K562 (cell line): ENCODE measurements around the gene ARHGEF4. TPM values are rescaled to one million over a fixed set of nuclear protein-coding genes. Genes with fewer than 3 reads are reported as not detected.

ENCODE experiments used
- ATAC-seq: fragments of 200-7000 bp; cut with Tn5 transposase; 3 replicates; pipeline ENCODE4 v1.9.1; 2020; ENCODE audit warnings: moderate library complexity
- BruUV-seq: library from RNA; stranded (reverse); fragments of 400-500 nt; replicated peaks from 2 replicates; lab custom pipeline; 2021; lab: Mats Ljungman, UMichigan
- CTCF ChIA-PET: fragments of 300-600 bp; formaldehyde crosslinking; extraction: SDS; loops from one replicate; lab custom pipeline; 2021; ENCODE audit warnings: low intra/inter-chr PET ratio; lab: Yijun Ruan, JAX
- POLR2A ChIA-PET: fragments of 300-600, 350-650 bp; sonication (Branson Sonifier 250); formaldehyde crosslinking; extraction: SDS; loops from one replicate; lab custom pipeline; 2021; ENCODE audit warnings: antibody characterized with exemption, inconsistent platforms; lab: Yijun Ruan, JAX
- DNase-seq, 4 experiments: peaks; one replicate each; pipeline versions ENCODE4 v3.0.0 to v3.0.0-alpha.2; 2011 to 2018; ENCODE audit warnings: low spot score in 3 of 4, mixed read lengths in 3 of 4; ENCODE audit errors: extremely low read depth in 1 of 4
- FAIRE-seq: peaks from 2 replicates; lab custom pipeline; 2011; peaks lifted over from hg19 to GRCh38; lab: Jason Lieb, UNC
- H2AFZ ChIP-seq: 2 replicates; pipeline ENCODE4 v1.6.0; 2011; ENCODE audit warnings: low read depth, low read length, control low read depth, inconsistent platforms
- H3K27ac ChIP-seq: fragments of 200-600 bp; 3 replicates; pipeline ENCODE4 v1.8.0; 2011; ENCODE audit warnings: low read depth, mild to moderate bottlenecking, control low read depth, inconsistent platforms, low read length, moderate library complexity, mixed read lengths; ENCODE audit errors: extremely low read depth
- H3K27me3 ChIP-seq, 2 experiments: fragments of 300-600 bp in 1 of 2; 2 replicates in 1 of 2; 3 replicates in 1 of 2; pipeline versions ENCODE4 v1.6.0 to v1.8.0; 2011; ENCODE audit warnings: inconsistent platforms in 2 of 2, low read length in 2 of 2, mild to moderate bottlenecking in 1 of 2, mixed read lengths in 1 of 2, moderate library complexity in 1 of 2; ENCODE audit not compliant: control insufficient read depth in 2 of 2, insufficient read depth in 2 of 2
- H3K36me3 ChIP-seq: fragments of 300-600 bp; 3 replicates; pipeline ENCODE4 v1.8.0; 2011; ENCODE audit warnings: mild to moderate bottlenecking, low read length, inconsistent platforms; ENCODE audit not compliant: control insufficient read depth, insufficient read depth
- H3K4me1 ChIP-seq, 2 experiments: fragments of 200-600 bp in 1 of 2; replicated peaks in 1 of 2; 2 replicates in 1 of 2; 3 replicates in 1 of 2; pipeline versions ENCODE4 v1.5.1 to v1.8.0; 2011; ENCODE audit warnings: inconsistent platforms in 2 of 2, low read length in 2 of 2, mild to moderate bottlenecking in 1 of 2, mixed read lengths in 1 of 2, moderate library complexity in 1 of 2; ENCODE audit not compliant: control insufficient read depth in 2 of 2, insufficient read depth in 2 of 2
- H3K4me2 ChIP-seq: 2 replicates; pipeline ENCODE4 v1.6.1; 2011; ENCODE audit warnings: low read length, control low read depth, inconsistent platforms, mixed read lengths; ENCODE audit not compliant: insufficient read depth
- H3K4me3 ChIP-seq: fragments of 200-600 bp; sonication (generic), shearing (Covaris generic); 2 replicates; pipeline ENCODE4 v1.5.1; 2016; ENCODE audit warnings: control low read depth, inconsistent platforms
- H3K79me2 ChIP-seq: fragments of 200-600 bp; 3 replicates; pipeline ENCODE4 v1.8.0; 2011; ENCODE audit warnings: low read length, inconsistent platforms; ENCODE audit not compliant: control insufficient read depth, insufficient read depth
- H3K9ac ChIP-seq, 2 experiments: 2 replicates each; pipeline versions ENCODE4 v1.6.0 to v1.6.1; 2011; ENCODE audit warnings: low read depth in 2 of 2, low read length in 2 of 2, control low read depth in 1 of 2, inconsistent platforms in 1 of 2, mild to moderate bottlenecking in 1 of 2, mixed read lengths in 1 of 2; ENCODE audit not compliant: insufficient read depth in 1 of 2
- H3K9me1 ChIP-seq: one replicate; pipeline ENCODE4 v1.6.0; 2011; ENCODE audit warnings: inconsistent platforms, mild to moderate bottlenecking, low read length, moderate library complexity; ENCODE audit not compliant: control insufficient read depth, insufficient read depth
- H3K9me3 ChIP-seq: replicated peaks from 2 replicates; pipeline ENCODE4 v1.5.1; 2011; ENCODE audit warnings: low read depth, low read length, inconsistent platforms; ENCODE audit not compliant: control insufficient read depth, insufficient read depth
- H4K20me1 ChIP-seq: replicated peaks from 2 replicates; pipeline ENCODE4 v1.6.1; 2011; ENCODE audit warnings: low read length, inconsistent platforms, mixed read lengths; ENCODE audit not compliant: control insufficient read depth, insufficient read depth
- BRF1 ChIP-seq: IDR thresholded peaks from 3 replicates; pipeline ENCODE4 v1.6.1; 2011; ENCODE audit warnings: borderline replicate concordance, mild to moderate bottlenecking; ENCODE audit not compliant: insufficient read length; ENCODE audit errors: extremely low read depth
- CBX1 ChIP-seq: sonication (generic); IDR thresholded peaks from 2 replicates; pipeline ENCODE4 v1.6.1; 2016; ENCODE audit warnings: antibody characterized with exemption, low read depth, mild to moderate bottlenecking
- CSDE1 ChIP-seq, 2 experiments: fragments of 450-650 bp; IDR thresholded peaks; 2 replicates each; pipeline ENCODE4 v1.6.1; 2016; ENCODE audit warnings: mild to moderate bottlenecking in 1 of 2
- FOSL1 ChIP-seq: fragments of 200-800 bp; sonication (Bioruptor generic); conservative IDR thresholded peaks from 2 replicates; pipeline ENCODE4 v1.6.1; 2016; ENCODE audit warnings: missing genetic modification characterization, missing compliant biosample characterization
- MEF2D ChIP-seq: conservative IDR thresholded peaks from 2 replicates; pipeline ENCODE4 v1.6.1; 2016; ENCODE audit warnings: low read depth, missing genetic modification characterization, missing compliant biosample characterization
- MYNN ChIP-seq, 2 experiments: sonication (generic); formaldehyde crosslinking in 1 of 2; IDR thresholded peaks; 2 replicates each; pipeline versions ENCODE4 v1.5.0 to v1.6.1; 2016 to 2020; ENCODE audit warnings: antibody characterized with exemption in 1 of 2, missing genetic modification reagents in 1 of 2
- WGBS: fragments of 100-300 bp; shearing (Covaris generic); methylation state at CpG from one replicate; pipeline ENCODE4 v1.1.6; 2016; ENCODE audit warnings: low coverage, mixed read lengths; ENCODE audit not compliant: insufficient coverage; ENCODE audit errors: missing lambda C conversion rate; 5-methylcytosine and 5-hydroxymethylcytosine counted together
- in situ Hi-C: fragments of 300-500 bp; cut with MboI; formaldehyde crosslinking; loops from 4 replicates; pipeline ENCODE4 v1.15.0; 2018; ENCODE audit warnings: inconsistent platforms, mixed read lengths
- intact Hi-C: fragments of 100-400 bp; cut with micrococcal nuclease; formaldehyde crosslinking; loops from 2 replicates; pipeline ENCODE4 v1.14.2; 2022
- polyA plus RNA-seq, 8 experiments: library from polyadenylated mRNA; depleted of rRNA in 4 of 8; stranded (reverse) in 5 of 8; unstranded in 3 of 8; fragments of >200 nt; fragmentation: Nextera tagmentation in 2 of 8; fragmentation: Illumina TruSeq in 1 of 8; extraction: Ambion mirVana in 2 of 8; extraction: Trizol in 1 of 8; gene quantifications; 2 replicates each; pipeline versions ENCODE4 v1.2.1 to v1.2.3, GENCODE V29; 2011 to 2014; ENCODE audit warnings: inconsistent platforms in 1 of 8, missing spikeins in 1 of 8
- total RNA-seq, 7 experiments: library from RNA; depleted of rRNA in 6 of 7; stranded (reverse); fragments of >200 nt in 6 of 7; fragmentation: Illumina TruSeq in 2 of 7; extraction: Trizol in 2 of 7; gene quantifications; 2 replicates each; pipeline versions ENCODE4 v1.2.1 to v1.2.3, GENCODE V29; 2011 to 2021; ENCODE audit warnings: low replicate concordance in 1 of 7
- TF ChIP-seq, protein P1 (sequence below): sonication (generic); formaldehyde crosslinking; IDR thresholded peaks from 2 replicates; pipeline ENCODE4 v1.8.0; 2022; ENCODE audit warnings: missing genetic modification reagents, mild to moderate bottlenecking, borderline replicate concordance

The ARHGEF4 gene
- total and polyA plus RNA-seq, 9 of the 15 experiments (the other 6 are each of a cell fraction or from before 2014, with no cell fraction given) = not detected

DNA sequence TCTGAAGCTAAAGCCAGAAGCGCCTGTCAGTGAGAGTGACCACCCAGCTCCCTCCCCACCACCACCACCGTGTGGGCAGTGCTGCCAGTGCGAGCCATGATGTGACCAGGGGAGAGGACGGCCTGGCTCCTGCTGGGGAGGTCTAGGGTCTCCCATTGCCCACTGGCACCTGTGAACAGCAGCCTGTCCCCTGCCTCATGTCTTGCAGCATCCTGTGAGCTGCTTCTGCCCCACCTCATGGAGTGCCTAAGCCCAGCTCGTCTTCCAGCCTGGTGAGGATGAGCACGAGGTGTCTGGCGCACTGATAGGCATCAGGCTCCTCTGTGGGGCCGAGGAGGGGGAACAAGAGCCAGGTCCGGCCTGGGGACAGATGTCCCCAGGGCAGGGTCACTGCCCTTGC, 195.2 kb downstream of the ARHGEF4 start:
- no peaks in the 10 kb centered on the region for H3K9me1 ChIP-seq
- no TSS peak for BruUV-seq
- CTCF ChIA-PET = no interaction called here
- no peak overlapping the region for H3K4me3 ChIP-seq
- no peak for DNase-seq
- no peaks in the 10 kb centered on the region for H3K36me3 ChIP-seq
- no peak for FAIRE-seq
- POLR2A ChIA-PET = interaction anchor here (0.6 to 0.7 kb wide), 2 partner anchors 73 to 304 kb away, joined by 3 to 4 read pairs; partner anchors contain the start of gene PLEKHB2
- H4K20me1 ChIP-seq = peaks cover 8% of the 10 kb centered on the region; the same call in 1 of the 2 replicates
- H3K9ac ChIP-seq = no peak overlapping the region
- ATAC-seq = no peak
- H2AFZ ChIP-seq = no peak overlapping the region
- intact Hi-C loops (loop anchor here (10.0 kb wide), 1 partner anchor 1437 kb away; no protein-coding TSS in a partner anchor), in situ Hi-C loops (no loop called here)
- H3K4me1 ChIP-seq = peaks cover 0 to 1% of the 10 kb centered on the region in 2 experiments; a peak in 2 of 5 replicates
- no peaks in the 10 kb centered on the region for H3K79me2 ChIP-seq
- TF ChIP-seq BRF1 (no peak), FOSL1 (tag) (no peak), CBX1 (no peak), CSDE1 (IDR thresholded peaks at IDR 0.05) (no peak), MEF2D (tag) (no peak), MYNN (IDR thresholded peaks at IDR 0.05) (no peak), MYNN (CRISPR knock-in tag; IDR thresholded peaks at IDR 0.05) (no peak)
- TF ChIP-seq, protein P1, sequence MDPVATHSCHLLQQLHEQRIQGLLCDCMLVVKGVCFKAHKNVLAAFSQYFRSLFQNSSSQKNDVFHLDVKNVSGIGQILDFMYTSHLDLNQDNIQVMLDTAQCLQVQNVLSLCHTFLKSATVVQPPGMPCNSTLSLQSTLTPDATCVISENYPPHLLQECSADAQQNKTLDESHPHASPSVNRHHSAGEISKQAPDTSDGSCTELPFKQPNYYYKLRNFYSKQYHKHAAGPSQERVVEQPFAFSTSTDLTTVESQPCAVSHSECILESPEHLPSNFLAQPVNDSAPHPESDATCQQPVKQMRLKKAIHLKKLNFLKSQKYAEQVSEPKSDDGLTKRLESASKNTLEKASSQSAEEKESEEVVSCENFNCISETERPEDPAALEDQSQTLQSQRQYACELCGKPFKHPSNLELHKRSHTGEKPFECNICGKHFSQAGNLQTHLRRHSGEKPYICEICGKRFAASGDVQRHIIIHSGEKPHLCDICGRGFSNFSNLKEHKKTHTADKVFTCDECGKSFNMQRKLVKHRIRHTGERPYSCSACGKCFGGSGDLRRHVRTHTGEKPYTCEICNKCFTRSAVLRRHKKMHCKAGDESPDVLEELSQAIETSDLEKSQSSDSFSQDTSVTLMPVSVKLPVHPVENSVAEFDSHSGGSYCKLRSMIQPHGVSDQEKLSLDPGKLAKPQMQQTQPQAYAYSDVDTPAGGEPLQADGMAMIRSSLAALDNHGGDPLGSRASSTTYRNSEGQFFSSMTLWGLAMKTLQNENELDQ = no peak
- peaks cover 3 to 49% of the 10 kb centered on the region in 2 experiments; a peak in 4 of 5 replicates for H3K27me3 ChIP-seq
- H3K27ac ChIP-seq = no peak overlapping the region
- no peaks in the 10 kb centered on the region for H3K9me3 ChIP-seq
- WGBS = 0% methylated on average over 9 of the region's 9 CpGs
- no peak overlapping the region for H3K4me2 ChIP-seq
